GM12864 (cell line): Measurements from ENCODE around the gene TSTD1.

Experiments used
- DNase-seq: peaks from one replicate; pipeline ENCODE4 v3.0.0-alpha.2; 2011; ENCODE audit warnings: low read depth
- H3K4me3 ChIP-seq: 2 replicates; pipeline ENCODE4 v1.5.1; 2011; ENCODE audit warnings: mild to moderate bottlenecking, low read depth, low read length, control low read depth
- TF ChIP-seq, protein P1 (sequence below): IDR thresholded peaks from 2 replicates; pipeline ENCODE4 v1.5.1; 2011; ENCODE audit warnings: low read depth, mild to moderate bottlenecking, moderate library complexity, low read length, control low read depth, inconsistent platforms; ENCODE audit errors: missing control alignments

TSTD1 gene

DNA sequence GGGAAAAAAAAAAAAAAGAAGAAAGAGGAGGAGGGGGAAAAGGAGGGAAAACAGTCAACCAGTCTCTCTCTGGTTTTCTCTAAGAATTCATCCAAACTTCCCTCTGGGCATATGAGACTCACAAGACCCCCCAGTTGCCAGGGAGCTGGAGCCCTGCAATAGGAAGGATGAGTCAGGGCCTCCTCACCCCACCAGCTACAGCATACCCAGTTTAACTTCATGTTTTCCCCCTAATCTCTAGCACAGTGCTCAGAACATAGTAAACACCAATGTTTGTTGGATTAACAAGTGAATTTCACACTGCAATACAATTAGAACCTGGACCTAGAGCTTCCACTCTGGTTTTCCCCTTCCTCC lies 25.7 kb downstream of the TSTD1 start:
- TF ChIP-seq, protein P1, sequence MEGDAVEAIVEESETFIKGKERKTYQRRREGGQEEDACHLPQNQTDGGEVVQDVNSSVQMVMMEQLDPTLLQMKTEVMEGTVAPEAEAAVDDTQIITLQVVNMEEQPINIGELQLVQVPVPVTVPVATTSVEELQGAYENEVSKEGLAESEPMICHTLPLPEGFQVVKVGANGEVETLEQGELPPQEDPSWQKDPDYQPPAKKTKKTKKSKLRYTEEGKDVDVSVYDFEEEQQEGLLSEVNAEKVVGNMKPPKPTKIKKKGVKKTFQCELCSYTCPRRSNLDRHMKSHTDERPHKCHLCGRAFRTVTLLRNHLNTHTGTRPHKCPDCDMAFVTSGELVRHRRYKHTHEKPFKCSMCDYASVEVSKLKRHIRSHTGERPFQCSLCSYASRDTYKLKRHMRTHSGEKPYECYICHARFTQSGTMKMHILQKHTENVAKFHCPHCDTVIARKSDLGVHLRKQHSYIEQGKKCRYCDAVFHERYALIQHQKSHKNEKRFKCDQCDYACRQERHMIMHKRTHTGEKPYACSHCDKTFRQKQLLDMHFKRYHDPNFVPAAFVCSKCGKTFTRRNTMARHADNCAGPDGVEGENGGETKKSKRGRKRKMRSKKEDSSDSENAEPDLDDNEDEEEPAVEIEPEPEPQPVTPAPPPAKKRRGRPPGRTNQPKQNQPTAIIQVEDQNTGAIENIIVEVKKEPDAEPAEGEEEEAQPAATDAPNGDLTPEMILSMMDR: no peak
- no peak for DNase-seq
- H3K4me3 ChIP-seq: peak overlapping the region; percentile 40; the same call in 1 of the 2 replicates

DNA sequence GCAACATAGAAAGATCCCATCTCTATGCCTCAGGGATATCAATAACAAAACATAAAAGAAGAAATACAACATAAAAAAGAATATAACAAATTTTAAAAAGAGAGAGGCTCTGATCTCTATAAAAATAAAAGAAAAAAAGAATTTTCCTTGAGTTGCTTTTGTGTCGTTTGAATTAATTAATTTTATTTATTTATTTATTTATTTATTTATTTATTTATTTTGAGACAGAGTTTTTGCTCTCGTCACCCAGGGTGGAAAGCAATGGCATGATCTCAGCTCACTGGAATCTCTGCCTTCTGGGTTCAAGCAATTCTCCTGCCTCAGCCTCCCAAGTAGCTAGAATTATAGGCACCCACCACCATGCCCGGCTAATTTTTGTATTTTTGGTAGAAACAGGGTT lies 26.3 kb downstream of the TSTD1 start:
- no peak overlapping the region for H3K4me3 ChIP-seq
- TF ChIP-seq, protein P1: no peak
- DNase-seq: no peak

DNA sequence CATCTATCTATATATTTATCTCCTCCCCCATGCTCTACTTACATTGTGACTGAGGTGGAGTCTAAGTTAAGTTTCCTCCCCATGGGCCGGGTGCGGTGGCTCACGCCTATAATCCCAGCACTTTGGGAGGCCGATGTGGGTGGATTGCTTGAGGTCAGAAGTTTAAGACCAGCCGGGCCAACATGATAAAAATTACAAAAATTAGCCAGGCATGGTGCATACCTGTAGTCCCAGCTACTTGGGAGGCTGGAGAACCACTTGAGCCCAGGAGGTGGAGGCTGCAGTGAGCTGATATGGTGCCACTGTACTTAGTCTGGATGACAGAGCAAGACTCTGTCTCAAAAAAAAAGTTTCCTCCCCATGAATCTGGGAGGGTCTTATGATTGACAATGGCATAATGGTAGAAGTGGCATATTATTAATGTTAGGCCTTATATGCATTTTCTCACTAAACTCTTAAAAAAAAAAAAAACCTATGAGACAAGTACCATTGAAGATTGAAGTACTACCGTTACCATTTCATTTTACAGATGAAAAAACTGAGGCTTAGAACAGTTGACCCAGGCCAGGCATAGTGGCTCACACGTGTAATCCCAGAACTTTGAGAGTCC lies 29.1 kb downstream of the TSTD1 start:
- no peak overlapping the region for H3K4me3 ChIP-seq
- TF ChIP-seq, protein P1: no peak
- DNase-seq: no peak

DNA sequence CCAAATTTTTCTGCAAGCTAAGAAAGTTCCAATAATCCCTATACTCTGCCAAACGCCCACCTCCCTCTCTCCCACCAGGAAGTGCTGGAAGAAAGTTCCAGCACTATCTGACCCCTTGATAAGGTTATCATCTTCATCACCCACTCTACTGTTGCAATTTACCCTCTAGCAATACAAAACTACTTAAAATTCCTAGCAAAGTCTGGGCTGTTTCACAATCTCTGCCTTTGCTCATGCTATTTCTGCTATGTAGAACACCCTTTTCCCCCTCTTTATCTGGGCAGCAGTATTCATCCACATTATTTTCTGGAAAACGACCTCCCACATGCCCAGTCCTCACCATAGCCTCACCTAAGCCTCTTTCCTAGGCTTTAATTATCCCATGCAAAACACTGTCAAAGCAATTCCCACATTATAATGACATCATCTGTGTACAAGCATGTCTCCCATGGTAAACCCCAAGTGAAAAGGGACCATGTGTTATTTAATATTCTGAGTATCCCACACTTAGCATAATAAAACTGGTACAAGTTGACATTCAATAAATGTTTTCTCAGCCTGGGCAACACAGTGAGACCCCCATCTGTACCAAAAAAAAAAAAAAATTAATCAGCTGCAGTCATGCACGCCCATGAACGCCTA lies 29.8 kb downstream of the TSTD1 start:
- TF ChIP-seq, protein P1: no peak
- DNase-seq: no peak
- H3K4me3 ChIP-seq: no peak overlapping the region

DNA sequence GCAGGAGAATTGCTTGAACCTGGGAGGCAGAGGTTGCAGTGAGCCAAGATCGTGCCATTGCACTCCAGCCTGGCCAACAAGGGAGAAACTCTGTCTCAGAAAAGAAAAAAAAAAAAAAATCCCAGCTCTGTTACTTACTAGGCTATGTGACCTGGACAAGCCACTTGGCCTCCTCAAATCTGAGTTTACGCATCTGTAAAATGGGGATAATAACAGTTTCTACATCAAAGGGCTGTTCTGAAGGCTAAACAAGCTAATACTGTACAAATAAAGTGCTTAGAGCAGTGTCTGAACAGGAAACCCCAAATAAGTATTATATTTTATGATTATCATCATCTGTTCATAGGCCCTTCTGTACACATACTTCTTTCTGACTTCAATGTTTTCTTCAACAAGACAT lies 31.4 kb downstream of the TSTD1 start:
- no peak for DNase-seq
- no peak overlapping the region for H3K4me3 ChIP-seq
- TF ChIP-seq, protein P1: no peak

DNA sequence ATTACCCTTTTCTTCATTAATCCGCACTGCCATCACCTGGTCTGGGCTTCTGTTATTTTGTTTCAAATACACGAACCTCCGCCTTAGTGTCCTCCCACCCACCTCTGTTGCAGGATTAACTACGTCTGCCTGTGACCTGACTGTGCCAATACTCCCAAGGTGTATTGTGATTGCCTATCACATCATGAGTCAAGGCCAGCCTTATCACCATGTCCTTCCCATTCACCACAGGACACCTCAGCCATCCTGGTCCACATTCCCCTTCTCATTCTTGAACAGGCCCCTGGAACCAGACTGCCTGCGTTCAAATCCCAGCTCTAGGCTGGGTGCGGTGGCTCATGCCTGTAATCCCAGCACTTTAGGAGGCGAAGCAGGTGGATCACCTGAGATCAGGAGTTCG lies 32.2 kb downstream of the TSTD1 start:
- H3K4me3 ChIP-seq: no peak overlapping the region
- DNase-seq: no peak
- TF ChIP-seq, protein P1: no peak

DNA sequence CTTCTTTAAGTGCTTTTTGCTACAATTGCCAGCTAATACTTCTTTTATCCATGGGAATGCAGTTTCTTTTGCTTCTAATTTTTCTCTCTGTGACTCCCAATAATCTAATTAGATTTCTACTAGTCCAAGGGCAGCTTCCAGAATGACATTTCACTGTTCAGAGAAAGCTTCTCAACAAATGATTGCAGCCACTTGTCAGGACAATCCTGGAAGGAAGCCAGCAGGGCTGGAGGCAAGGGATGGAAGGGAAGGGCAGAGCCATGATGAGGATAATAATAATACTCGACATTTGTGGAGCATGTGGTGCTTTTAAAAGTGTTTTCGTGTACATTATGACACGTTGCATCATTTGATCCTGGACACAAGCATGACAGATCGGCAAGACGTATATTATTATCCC lies 37.2 kb downstream of the TSTD1 start:
- TF ChIP-seq, protein P1: no peak
- DNase-seq: no peak
- no peak overlapping the region for H3K4me3 ChIP-seq
